Measurements from ENCODE around the gene EGLN3.

- TF ChIP-seq CTCF (conservative IDR thresholded peaks at IDR 0.05 in 1 of 2, IDR thresholded peaks at IDR 0.05 in 1 of 2; ENCODE audit: extremely low read depth in 1 of 2, insufficient read depth in 1 of 2, low read depth in 1 of 2, low read length in 2 of 2) (no peak), EZH2 (IDR thresholded peaks at IDR 0.05; ENCODE audit: borderline replicate concordance, low read length) (no peak)
Observed at GRCh38 chr14:33957299-33957698, 6.4 kb upstream of the EGLN3 start.

Measured in mammary epithelial cell (primary cell).